CD4-positive, alpha-beta T cell treated with Interleukin-4 for 4 hours (primary cell): ENCODE results near the gene ZBTB7B.

ENCODE experiments used
- DNase-seq: peaks from one replicate; pipeline ENCODE4 v3.0.0-alpha.2; 2020

Gene ZBTB7B

DNA sequence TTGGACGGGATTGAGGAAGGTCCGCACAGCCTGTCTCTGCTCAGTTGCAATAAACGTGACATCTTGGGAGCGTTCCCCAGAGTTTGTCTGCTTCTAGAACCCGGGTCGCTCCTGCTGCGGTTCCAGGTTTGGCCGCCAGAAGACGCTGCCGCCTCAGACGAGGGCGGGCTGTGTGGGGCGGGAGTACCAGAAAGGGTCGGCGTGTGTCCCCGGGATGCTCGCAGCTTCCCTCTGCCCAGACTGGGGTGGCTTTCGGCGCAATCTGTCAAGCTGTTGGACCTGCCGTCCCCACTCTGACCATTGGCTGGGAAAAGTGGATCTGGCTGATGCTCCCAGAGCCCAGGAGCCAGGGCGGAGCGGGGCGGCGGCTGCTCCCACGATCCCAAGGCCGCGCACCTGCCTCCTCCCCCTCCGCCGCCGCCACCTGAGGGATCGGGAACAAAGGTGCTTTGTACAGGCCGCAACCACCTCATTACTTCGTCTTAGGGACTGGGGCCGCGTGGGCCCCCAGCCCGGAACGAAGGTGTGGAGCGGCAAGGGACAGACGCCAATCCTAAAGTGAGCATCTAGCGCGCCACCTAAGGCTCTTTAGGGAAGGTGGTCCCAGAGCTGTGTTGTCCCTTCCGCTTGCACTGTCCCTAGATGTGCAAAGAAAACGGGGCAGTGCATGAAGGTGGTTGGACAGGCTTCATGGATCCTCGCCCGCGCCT lies 60.3 kb downstream of the ZBTB7B start:
- peak; percentile 58 for DNase-seq

DNA sequence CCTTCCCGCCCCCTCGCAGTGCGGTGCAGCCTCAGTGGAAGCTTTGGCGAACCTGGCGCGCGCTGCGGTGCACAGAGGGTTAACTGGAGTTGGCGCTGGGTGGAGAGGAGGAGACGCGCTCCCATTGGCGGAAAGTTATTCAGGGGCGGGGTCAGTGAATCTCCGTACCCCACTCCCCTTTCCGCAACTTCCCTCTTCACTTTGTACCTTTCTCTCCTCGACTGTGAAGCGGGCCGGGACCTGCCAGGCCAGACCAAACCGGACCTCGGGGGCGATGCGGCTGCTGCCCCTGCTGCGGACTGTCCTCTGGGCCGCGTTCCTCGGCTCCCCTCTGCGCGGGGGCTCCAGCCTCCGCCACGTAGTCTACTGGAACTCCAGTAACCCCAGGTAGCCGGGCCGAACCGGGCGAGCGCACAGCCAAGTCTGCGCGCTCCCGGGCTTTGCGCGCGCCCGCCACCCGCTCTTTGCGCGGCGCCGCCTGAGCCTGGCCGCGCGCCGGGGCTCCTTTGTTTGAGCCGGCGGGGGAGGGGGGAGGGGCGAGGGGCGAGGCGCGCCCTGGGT lies 61.0 kb downstream of the ZBTB7B start, which contains the start of gene EFNA4:
Gene EFNA4 (plus strand): TSS at position 191 of the 561 bp plus-strand sequence. CDS start 84 bp downstream, at position 275.
- peak; percentile 81 for DNase-seq

DNA sequence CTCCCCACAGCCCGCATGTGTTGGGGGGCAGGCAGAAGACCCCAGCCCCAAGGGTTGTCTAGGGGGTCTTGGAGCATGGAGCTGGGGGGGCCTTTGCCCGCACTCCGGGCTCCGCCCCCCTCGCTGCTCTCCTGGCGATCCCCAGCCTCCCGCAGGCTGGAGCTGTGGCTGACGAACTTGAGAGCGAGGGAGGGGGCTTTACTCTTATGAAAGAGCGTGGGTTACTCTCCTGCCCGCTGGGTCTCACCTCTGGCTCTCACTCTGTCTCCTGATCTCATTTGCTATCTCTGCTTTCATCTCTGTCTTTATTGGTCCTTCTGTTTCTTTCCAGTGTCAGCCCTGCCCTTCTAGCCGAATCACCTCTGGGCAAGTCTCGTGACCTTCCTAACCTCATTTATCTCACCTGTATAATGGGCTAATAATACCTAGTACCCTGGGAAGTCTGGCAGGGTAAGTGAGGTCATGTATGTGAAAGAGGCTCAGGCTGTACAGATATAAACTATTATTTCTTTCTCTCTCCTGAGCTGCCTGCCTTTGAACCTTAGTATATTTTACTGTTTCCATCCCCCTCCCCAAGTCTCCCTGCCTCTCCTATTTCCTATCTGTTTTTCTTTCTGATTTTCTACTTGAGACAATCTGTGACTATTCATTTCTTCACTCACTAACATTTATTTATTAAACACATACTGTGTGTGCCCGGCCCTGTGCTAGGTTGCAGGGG lies 61.7 kb downstream of the ZBTB7B start:
- DNase-seq: peak; percentile 21

DNA sequence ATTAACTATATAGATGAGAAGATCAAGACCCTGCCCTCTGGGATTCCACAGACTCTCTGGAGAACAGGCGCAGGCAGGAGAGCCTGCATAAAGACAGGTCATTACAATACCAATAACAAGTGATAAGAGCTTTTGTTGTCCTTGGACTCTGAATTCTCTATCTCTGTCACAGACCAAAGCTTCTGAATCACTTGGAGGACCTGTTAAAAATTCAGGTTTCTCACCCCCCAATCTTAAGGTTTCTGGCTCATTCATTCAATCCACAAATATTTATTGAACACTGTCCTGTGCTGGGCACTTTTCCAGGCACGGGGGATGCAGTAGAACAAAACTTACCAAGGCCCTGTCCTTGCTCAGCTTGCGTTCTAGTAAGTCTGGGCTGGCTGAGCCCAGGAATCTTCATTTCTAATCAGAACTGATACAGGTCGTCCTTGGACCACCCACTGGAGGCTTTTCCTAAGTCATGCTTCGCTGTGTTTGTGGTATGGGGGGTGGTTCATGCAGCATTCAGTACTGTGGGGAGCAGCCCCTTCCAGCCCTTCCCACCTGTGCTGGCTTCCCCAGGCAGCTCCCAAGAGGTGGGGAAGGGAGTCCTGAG lies 62.3 kb downstream of the ZBTB7B start:
- no peak for DNase-seq

DNA sequence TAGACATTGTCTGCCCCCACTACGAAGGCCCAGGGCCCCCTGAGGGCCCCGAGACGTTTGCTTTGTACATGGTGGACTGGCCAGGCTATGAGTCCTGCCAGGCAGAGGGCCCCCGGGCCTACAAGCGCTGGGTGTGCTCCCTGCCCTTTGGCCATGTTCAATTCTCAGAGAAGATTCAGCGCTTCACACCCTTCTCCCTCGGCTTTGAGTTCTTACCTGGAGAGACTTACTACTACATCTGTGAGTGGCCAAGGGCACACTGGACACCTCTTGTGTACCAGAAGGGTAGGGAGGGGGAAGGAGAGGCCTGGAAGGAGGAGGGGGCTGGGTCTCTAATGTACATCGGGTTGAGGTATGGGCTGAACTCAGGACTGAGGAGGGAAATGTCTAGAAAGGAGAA lies 64.2 kb downstream of the ZBTB7B start:
- DNase-seq: no peak
